Measurements from ENCODE around the gene GPA33.

GPA33 gene

DNA sequence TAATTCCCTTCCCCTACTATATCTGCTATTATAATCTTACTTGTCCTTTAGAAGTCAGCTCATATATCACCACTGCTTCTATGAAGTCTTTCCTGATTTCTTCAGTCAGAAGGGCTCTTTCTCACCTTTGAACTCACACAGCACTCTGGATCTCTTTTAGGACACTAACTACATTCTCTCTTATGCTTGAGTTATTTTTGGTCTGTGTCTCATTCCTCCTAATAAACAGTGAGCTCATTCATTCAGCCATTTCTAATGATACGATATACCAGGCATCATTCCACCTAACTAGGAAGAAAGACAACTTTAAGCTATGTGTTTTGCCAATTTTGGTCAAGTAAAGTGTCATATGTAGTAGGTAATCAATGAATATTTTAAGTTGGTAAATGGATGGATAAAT, 2.5 kb upstream of the GPA33 start:
- TF ChIP-seq, protein P1, sequence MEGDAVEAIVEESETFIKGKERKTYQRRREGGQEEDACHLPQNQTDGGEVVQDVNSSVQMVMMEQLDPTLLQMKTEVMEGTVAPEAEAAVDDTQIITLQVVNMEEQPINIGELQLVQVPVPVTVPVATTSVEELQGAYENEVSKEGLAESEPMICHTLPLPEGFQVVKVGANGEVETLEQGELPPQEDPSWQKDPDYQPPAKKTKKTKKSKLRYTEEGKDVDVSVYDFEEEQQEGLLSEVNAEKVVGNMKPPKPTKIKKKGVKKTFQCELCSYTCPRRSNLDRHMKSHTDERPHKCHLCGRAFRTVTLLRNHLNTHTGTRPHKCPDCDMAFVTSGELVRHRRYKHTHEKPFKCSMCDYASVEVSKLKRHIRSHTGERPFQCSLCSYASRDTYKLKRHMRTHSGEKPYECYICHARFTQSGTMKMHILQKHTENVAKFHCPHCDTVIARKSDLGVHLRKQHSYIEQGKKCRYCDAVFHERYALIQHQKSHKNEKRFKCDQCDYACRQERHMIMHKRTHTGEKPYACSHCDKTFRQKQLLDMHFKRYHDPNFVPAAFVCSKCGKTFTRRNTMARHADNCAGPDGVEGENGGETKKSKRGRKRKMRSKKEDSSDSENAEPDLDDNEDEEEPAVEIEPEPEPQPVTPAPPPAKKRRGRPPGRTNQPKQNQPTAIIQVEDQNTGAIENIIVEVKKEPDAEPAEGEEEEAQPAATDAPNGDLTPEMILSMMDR (conservative IDR thresholded peaks at IDR 0.05; ENCODE audit: low read depth, low read length) = no peak
- H3K4me3 ChIP-seq (ENCODE audit: low read depth, low read length) = no peak overlapping the region
- DNase-seq (ENCODE audit: low read depth) = no peak

GRCh38 chr1:167089939-167090313, 251 bp downstream of the GPA33 start:
- H3K4me3 ChIP-seq (ENCODE audit: low read depth, low read length) = no peak overlapping the region
- TF ChIP-seq, protein P1 (conservative IDR thresholded peaks at IDR 0.05; ENCODE audit: low read depth, low read length) = no peak

DNA sequence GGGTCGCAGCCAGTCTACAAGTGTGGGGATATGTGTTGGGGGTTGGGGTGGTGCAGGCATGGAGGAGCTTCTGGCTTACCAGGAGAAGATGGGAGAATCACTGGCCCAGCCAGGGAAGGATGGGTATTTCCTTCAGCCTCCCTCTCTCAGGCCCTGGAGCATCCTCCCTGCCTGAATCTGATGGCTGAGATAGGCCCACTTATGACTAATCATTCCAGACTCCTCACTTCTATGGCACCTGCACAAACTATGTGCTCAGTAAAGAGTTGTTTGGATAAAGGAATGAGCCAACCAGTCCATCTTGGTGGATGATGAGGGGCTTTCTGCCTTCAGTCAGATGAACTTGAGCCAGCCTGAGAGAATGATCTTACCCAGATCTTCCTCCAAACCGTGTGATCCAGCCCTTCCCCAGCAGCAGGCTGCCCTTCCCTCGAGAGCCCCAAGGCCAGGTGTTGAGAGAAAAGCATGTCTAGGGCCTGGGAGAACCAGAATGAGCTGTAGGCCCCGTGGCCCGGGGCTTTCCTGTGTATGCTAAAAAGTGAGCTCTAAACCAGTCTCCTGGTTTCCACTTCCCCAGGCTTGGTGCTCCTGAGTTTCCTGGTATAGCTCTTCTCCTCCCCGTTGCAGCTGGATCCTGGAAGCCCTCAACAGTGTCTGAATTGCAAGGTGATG, 1.3 kb downstream of the GPA33 start:
- TF ChIP-seq, protein P1 (conservative IDR thresholded peaks at IDR 0.05; ENCODE audit: low read depth, low read length) = no peak
- no peak for DNase-seq (ENCODE audit: low read depth)
- no peak overlapping the region for H3K4me3 ChIP-seq (ENCODE audit: low read depth, low read length)

More at GRCh38 chr1:167089939-167090313, 251 bp downstream of the GPA33 start:
- DNase-seq (ENCODE audit: low read depth) = no peak

DNA sequence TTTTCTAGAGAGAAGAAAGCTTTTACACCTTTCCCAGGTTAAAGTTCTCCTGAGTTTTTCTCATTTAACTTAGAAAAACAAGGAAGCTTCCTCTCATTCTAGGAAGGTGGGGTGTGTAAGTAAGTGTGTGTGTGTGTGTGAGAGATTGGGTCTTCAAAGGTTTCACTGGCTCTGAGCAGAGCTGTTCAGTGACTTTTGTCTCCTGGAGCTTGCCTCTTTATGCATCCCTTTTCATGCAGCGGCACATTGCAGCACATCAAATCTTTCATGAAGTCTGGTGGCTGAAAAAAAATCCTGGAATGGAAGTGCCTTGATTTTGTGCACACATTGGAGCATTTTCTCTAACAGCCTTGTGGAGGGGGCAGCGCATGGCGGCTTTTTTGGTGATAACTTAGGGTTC, 3.4 kb downstream of the GPA33 start:
- no peak overlapping the region for H3K4me3 ChIP-seq (ENCODE audit: low read depth, low read length)
- no peak for DNase-seq (ENCODE audit: low read depth)
- TF ChIP-seq, protein P1 (conservative IDR thresholded peaks at IDR 0.05; ENCODE audit: low read depth, low read length) = no peak

DNA sequence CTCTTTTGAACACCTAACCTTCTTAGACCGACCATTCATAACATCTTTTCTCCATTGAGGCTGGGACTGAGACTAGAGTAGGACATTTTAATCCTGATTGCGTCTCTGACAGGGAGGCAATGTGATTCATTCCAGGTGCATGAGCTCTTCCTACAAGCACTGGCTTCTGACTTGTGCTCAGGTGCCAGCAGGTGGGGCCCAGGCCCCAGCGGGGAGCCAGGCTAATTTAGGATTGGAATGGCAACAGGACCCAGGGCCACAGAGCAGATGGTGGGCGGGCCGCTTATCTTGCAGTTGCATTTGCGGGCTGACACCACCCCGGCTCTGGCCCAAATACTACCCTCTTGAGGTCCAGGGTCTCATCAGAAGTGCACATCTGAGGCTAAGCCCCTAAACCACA, 4.1 kb downstream of the GPA33 start:
- TF ChIP-seq, protein P1 (conservative IDR thresholded peaks at IDR 0.05; ENCODE audit: low read depth, low read length) = no peak
- DNase-seq (ENCODE audit: low read depth) = no peak
- H3K4me3 ChIP-seq (ENCODE audit: low read depth, low read length) = no peak overlapping the region

- TF ChIP-seq, protein P1 (conservative IDR thresholded peaks at IDR 0.05; ENCODE audit: low read depth, low read length) = no peak
- DNase-seq (ENCODE audit: low read depth) = no peak
- H3K4me3 ChIP-seq (ENCODE audit: low read depth, low read length) = no peak overlapping the region
These were observed 5.4 kb downstream of the GPA33 start for GRCh38 chr1:167084757-167085156.

DNA sequence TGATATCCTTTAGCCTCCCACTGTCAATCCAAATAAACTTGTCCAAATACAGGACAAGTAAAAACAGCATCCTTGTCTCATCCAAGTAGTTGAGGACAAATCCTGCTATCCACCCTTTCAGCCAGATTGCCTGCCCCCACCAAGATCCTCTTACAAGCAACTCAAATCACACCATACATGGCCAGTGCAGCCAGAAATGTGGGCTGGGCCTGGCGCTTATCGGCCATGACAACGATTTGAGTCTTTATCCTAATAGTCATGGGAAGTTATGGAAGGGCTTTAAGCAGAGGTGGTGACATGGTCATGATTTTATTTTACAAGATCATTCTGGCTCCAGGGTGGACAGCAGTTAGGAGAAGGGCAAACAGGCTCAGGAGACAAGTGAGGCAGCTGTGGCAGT, 6.3 kb downstream of the GPA33 start:
- TF ChIP-seq, protein P1 (conservative IDR thresholded peaks at IDR 0.05; ENCODE audit: low read depth, low read length) = no peak
- DNase-seq (ENCODE audit: low read depth) = no peak
- no peak overlapping the region for H3K4me3 ChIP-seq (ENCODE audit: low read depth, low read length)
